CD4-positive, alpha-beta memory T cell (primary cell): ENCODE measurements around the gene CCDC88C. TPM values are rescaled to one million over a fixed set of nuclear protein-coding genes. Genes with fewer than 3 reads are reported as not detected.

Experiments
- CTCF ChIA-PET: fragments of 350-600 bp; sonication (Branson Sonifier 250); formaldehyde crosslinking; loops from one replicate; lab custom pipeline; 2021; ENCODE audit warnings: inconsistent platforms; ENCODE audit not compliant: partially characterized antibody; lab: Charles Lee
- POLR2A ChIA-PET: fragments of 350-600 bp; sonication (Branson Sonifier 250); formaldehyde crosslinking; loops from one replicate; lab custom pipeline; 2021; ENCODE audit not compliant: partially characterized antibody; lab: Charles Lee
- DNase-seq, 5 donors: peaks; one replicate each; pipeline versions ENCODE4 v3.0.0 to v3.0.0-alpha.2; 2020 to 2022; ENCODE audit warnings: mixed read lengths in 1 of 5
- H3K27ac ChIP-seq: one replicate; pipeline ENCODE4 v1.7.0; 2013; ENCODE audit warnings: low read depth, low read length
- H3K27me3 ChIP-seq: 2 replicates; pipeline ENCODE4 v1.7.0; 2013; ENCODE audit warnings: mild to moderate bottlenecking, low read length, moderate library complexity; ENCODE audit not compliant: insufficient read depth
- H3K36me3 ChIP-seq: 2 replicates; pipeline ENCODE4 v1.7.0; 2013; ENCODE audit warnings: mild to moderate bottlenecking, low read length, moderate library complexity; ENCODE audit not compliant: insufficient read depth
- H3K4me1 ChIP-seq: 2 replicates; pipeline ENCODE4 v1.7.0; 2013; ENCODE audit warnings: mild to moderate bottlenecking, low read length, moderate library complexity; ENCODE audit not compliant: insufficient read depth
- H3K4me3 ChIP-seq, 2 donors: one replicate each; pipeline ENCODE4 v1.7.0; 2013; ENCODE audit warnings: low read length in 2 of 2, mild to moderate bottlenecking in 1 of 2
- H3K9me3 ChIP-seq, 2 donors: one replicate each; pipeline ENCODE4 v1.7.0; 2013; ENCODE audit warnings: low read length in 2 of 2, control low read depth in 1 of 2; ENCODE audit not compliant: control insufficient read depth in 1 of 2
- H3K27ac Mint-ChIP-seq, 7 donors: one replicate each; pipeline ENCODE4 v1.8.0; 2020 to 2021; ENCODE audit warnings: mixed read lengths in 7 of 7, mild to moderate bottlenecking in 6 of 7, inconsistent platforms in 3 of 7, moderate library complexity in 3 of 7
- H3K27me3 Mint-ChIP-seq, 2 donors: one replicate each; pipeline ENCODE4 v1.8.0; 2020 to 2021; ENCODE audit warnings: mixed read lengths in 2 of 2
- H3K36me3 Mint-ChIP-seq, 2 donors: one replicate each; pipeline ENCODE4 v1.8.0; 2020 to 2021; ENCODE audit warnings: mixed read lengths in 2 of 2, inconsistent platforms in 1 of 2, mild to moderate bottlenecking in 1 of 2
- H3K4me1 Mint-ChIP-seq, 4 donors: one replicate each; pipeline ENCODE4 v1.8.0; 2020 to 2021; ENCODE audit warnings: mixed read lengths in 4 of 4, mild to moderate bottlenecking in 1 of 4
- H3K4me3 Mint-ChIP-seq, 8 donors: one replicate each; pipeline ENCODE4 v1.8.0; 2020 to 2021; ENCODE audit warnings: mixed read lengths in 8 of 8, mild to moderate bottlenecking in 7 of 8, moderate library complexity in 6 of 8, inconsistent platforms in 3 of 8
- H3K9me3 Mint-ChIP-seq, 8 donors: one replicate each; pipeline ENCODE4 v1.8.0; 2020 to 2021; ENCODE audit warnings: mixed read lengths in 8 of 8, mild to moderate bottlenecking in 5 of 8, inconsistent platforms in 3 of 8, moderate library complexity in 1 of 8
- intact Hi-C: fragments of 100-400 bp; cut with micrococcal nuclease; formaldehyde crosslinking; loops from one replicate; pipeline ENCODE4 v1.15.1; 2023
- polyA plus RNA-seq, 2 donors: library from polyadenylated mRNA; unstranded; fragments of 300-500 nt; fragmentation: Illumina TruSeq; gene quantifications; one replicate each; pipeline ENCODE4 v1.2.3, GENCODE V29; 2021
- total RNA-seq, 2 experiments: library from RNA; stranded (reverse); gene quantifications; one replicate each; pipeline ENCODE4 v1.2.3, GENCODE V29; 2021

The CCDC88C gene
- total and polyA plus RNA-seq, 4 experiments from 2014 or later: 17.1 to 293 (median 161) TPM

GRCh38 chr14:91332171-91332985 lies 85.2 kb downstream of the CCDC88C start:
- Histone ChIP-seq H3K4me3 (no peak overlapping the region), H3K36me3 (peaks cover 72% of the 10 kb centered on the region), H3K9me3 (no peaks in the 10 kb centered on the region), H3K4me1 (peaks cover 56% of the 10 kb centered on the region), H3K27me3 (no peaks in the 10 kb centered on the region), H3K27ac (peak overlapping the region; percentile 45)
- Mint-ChIP-seq H3K27ac (peak overlapping the region; percentile 89 to 98 (median 95)), H3K4me3 (peak overlapping the region in 6 of 8 donors; percentile 34 to 81 (median 58)), H3K36me3 (peaks cover 32 to 83% of the 10 kb centered on the region in 2 donors), H3K9me3 (peaks cover 0 to 2% (median 0%) of the 10 kb centered on the region in 8 donors), H3K27me3 (no peaks in the 10 kb centered on the region), H3K4me1 (peaks cover 39 to 78% (median 65%) of the 10 kb centered on the region in 4 donors)
- ChIA-PET CTCF (interaction anchor here (0.8 to 26.1 kb wide), 4 partner anchors 9 to 88 kb away, joined by 4 to 522 read pairs (median 4); partner anchors contain the start of gene CCDC88C), POLR2A (interaction anchor here (1.2 to 23.0 kb wide), 6 partner anchors 8 to 84 kb away, joined by 3 to 491 read pairs (median 8); partner anchors contain the start of gene CCDC88C)
- no peak for DNase-seq
- intact Hi-C loops: no loop called here

GRCh38 chr14:91331721-91332120 lies 85.9 kb downstream of the CCDC88C start:
- H3K36me3 ChIP-seq: peaks cover 72% of the 10 kb centered on the region
- no peak for DNase-seq
- peak overlapping the region; percentile 45 for H3K27ac ChIP-seq
- Mint-ChIP-seq H3K27me3 (no peaks in the 10 kb centered on the region), H3K4me1 (peaks cover 40 to 84% (median 70%) of the 10 kb centered on the region in 4 donors), H3K4me3 (peak overlapping the region in 5 of 8 donors; percentile 32 to 65 (median 57)), H3K9me3 (peaks cover 0 to 2% (median 0%) of the 10 kb centered on the region in 8 donors), H3K27ac (peak overlapping the region; percentile 89 to 98 (median 95)), H3K36me3 (peaks cover 34 to 84% of the 10 kb centered on the region in 2 donors)
- no peaks in the 10 kb centered on the region for H3K9me3 ChIP-seq
- no peaks in the 10 kb centered on the region for H3K27me3 ChIP-seq
- ChIA-PET POLR2A (interaction anchor here (0.8 to 23.0 kb wide), 10 partner anchors 9 to 85 kb away, joined by 3 to 491 read pairs (median 6); partner anchors contain the start of gene CCDC88C), CTCF (interaction anchor here (0.8 to 26.1 kb wide), 5 partner anchors 8 to 89 kb away, joined by 3 to 522 read pairs (median 4); partner anchors contain the start of gene CCDC88C)
- H3K4me3 ChIP-seq: no peak overlapping the region
- peaks cover 63% of the 10 kb centered on the region for H3K4me1 ChIP-seq
- intact Hi-C loops: no loop called here

GRCh38 chr14:91330856-91331255 lies 86.8 kb downstream of the CCDC88C start:
- Histone ChIP-seq H3K27me3 (no peaks in the 10 kb centered on the region), H3K4me3 (no peak overlapping the region), H3K36me3 (peaks cover 69% of the 10 kb centered on the region), H3K27ac (peak overlapping the region; percentile 45), H3K4me1 (peaks cover 72% of the 10 kb centered on the region), H3K9me3 (no peaks in the 10 kb centered on the region)
- peaks cover 0 to 2% (median 0%) of the 10 kb centered on the region in 8 donors for H3K9me3 Mint-ChIP-seq
- peaks cover 42 to 92% (median 74%) of the 10 kb centered on the region in 4 donors for H3K4me1 Mint-ChIP-seq
- DNase-seq: no peak
- H3K36me3 Mint-ChIP-seq: peaks cover 37 to 88% of the 10 kb centered on the region in 2 donors
- H3K27me3 Mint-ChIP-seq: no peaks in the 10 kb centered on the region
- H3K27ac Mint-ChIP-seq: peak overlapping the region; percentile 89 to 98 (median 95)
- POLR2A ChIA-PET: interaction anchor here (0.8 to 23.0 kb wide), 10 partner anchors 10 to 85 kb away, joined by 3 to 491 read pairs (median 4); partner anchors contain the start of gene CCDC88C
- CTCF ChIA-PET: interaction anchor here (0.6 to 26.1 kb wide), 5 partner anchors 9 to 90 kb away, joined by 3 to 522 read pairs (median 4); partner anchors contain the start of gene CCDC88C
- intact Hi-C loops: no loop called here
- H3K4me3 Mint-ChIP-seq: peak overlapping the region in 7 of 8 donors; percentile 10 to 62 (median 35)

GRCh38 chr14:91330096-91330696 lies 87.4 kb downstream of the CCDC88C start:
- Histone ChIP-seq H3K27ac (peak overlapping the region; percentile 45), H3K4me3 (no peak overlapping the region), H3K4me1 (peaks cover 78% of the 10 kb centered on the region), H3K27me3 (no peaks in the 10 kb centered on the region), H3K9me3 (no peaks in the 10 kb centered on the region), H3K36me3 (peaks cover 69% of the 10 kb centered on the region)
- Mint-ChIP-seq H3K36me3 (peaks cover 35 to 88% of the 10 kb centered on the region in 2 donors), H3K27me3 (no peaks in the 10 kb centered on the region), H3K9me3 (peaks cover 0 to 2% (median 0%) of the 10 kb centered on the region in 8 donors), H3K27ac (peak overlapping the region; percentile 89 to 98 (median 95)), H3K4me3 (peak overlapping the region in 4 of 8 donors; percentile 10 to 62 (median 40)), H3K4me1 (peaks cover 42 to 92% (median 74%) of the 10 kb centered on the region in 4 donors)
- intact Hi-C loops: no loop called here
- POLR2A ChIA-PET: interaction anchor here (0.8 to 23.0 kb wide), 7 partner anchors 11 to 86 kb away, joined by 3 to 491 read pairs (median 8); partner anchors contain the start of gene CCDC88C
- CTCF ChIA-PET: interaction anchor here (0.6 to 26.1 kb wide), 3 partner anchors 25 to 90 kb away, joined by 3 to 522 read pairs (median 3); partner anchors contain the start of gene CCDC88C
- no peak for DNase-seq

- Mint-ChIP-seq H3K27ac (peak overlapping the region; percentile 78 to 98 (median 94)), H3K4me3 (peak overlapping the region in 2 of 8 donors; percentile 27 to 44), H3K36me3 (peaks cover 41 to 89% of the 10 kb centered on the region in 2 donors), H3K9me3 (peaks cover 0 to 2% (median 0%) of the 10 kb centered on the region in 8 donors), H3K27me3 (no peaks in the 10 kb centered on the region), H3K4me1 (peaks cover 48 to 98% (median 80%) of the 10 kb centered on the region in 4 donors)
- H3K27ac ChIP-seq: peak overlapping the region; percentile 10
- peaks cover 83% of the 10 kb centered on the region for H3K4me1 ChIP-seq
- DNase-seq: no peak
- ChIA-PET CTCF (interaction anchor here (0.9 to 26.1 kb wide), 4 partner anchors 9 to 91 kb away, joined by 3 to 522 read pairs (median 4); partner anchors contain the start of gene CCDC88C), POLR2A (interaction anchor here (0.8 to 23.0 kb wide), 6 partner anchors 12 to 87 kb away, joined by 3 to 491 read pairs (median 6); partner anchors contain the start of gene CCDC88C)
- intact Hi-C loops: no loop called here
- no peak overlapping the region for H3K4me3 ChIP-seq
- no peaks in the 10 kb centered on the region for H3K9me3 ChIP-seq
- no peaks in the 10 kb centered on the region for H3K27me3 ChIP-seq
- peaks cover 69% of the 10 kb centered on the region for H3K36me3 ChIP-seq
These were observed 88.1 kb downstream of the CCDC88C start for GRCh38 chr14:91329486-91330014.

GRCh38 chr14:91328313-91329050 lies 89.1 kb downstream of the CCDC88C start:
- H3K36me3 ChIP-seq: peaks cover 62% of the 10 kb centered on the region
- Mint-ChIP-seq H3K27me3 (no peaks in the 10 kb centered on the region), H3K27ac (peak overlapping the region; percentile 60 to 98 (median 85)), H3K9me3 (peaks cover 0 to 2% (median 0%) of the 10 kb centered on the region in 8 donors), H3K4me3 (no peak overlapping the region), H3K4me1 (peaks cover 57 to 99% (median 85%) of the 10 kb centered on the region in 4 donors), H3K36me3 (peaks cover 46 to 91% of the 10 kb centered on the region in 2 donors)
- no peak overlapping the region for H3K4me3 ChIP-seq
- no peak for DNase-seq
- ChIA-PET POLR2A (interaction anchor here (2.2 to 23.0 kb wide), 3 partner anchors 10 to 88 kb away, joined by 6 to 491 read pairs (median 8); partner anchors contain the start of gene CCDC88C), CTCF (interaction anchor here (1.3 to 26.1 kb wide), 3 partner anchors 8 to 92 kb away, joined by 3 to 522 read pairs (median 5); partner anchors contain the start of gene CCDC88C)
- H3K27ac ChIP-seq: peak overlapping the region; percentile 5
- intact Hi-C loops: no loop called here
- no peaks in the 10 kb centered on the region for H3K27me3 ChIP-seq
- H3K4me1 ChIP-seq: peaks cover 85% of the 10 kb centered on the region
- no peaks in the 10 kb centered on the region for H3K9me3 ChIP-seq
